NCI-H748 (cell line): Measurements from ENCODE around the gene SKP1.

Source experiments
- DNase-seq: peaks from one replicate; lab custom pipeline; 2025; ENCODE audit not compliant: unreplicated experiment; lab: John Stamatoyannopoulos, UW

SKP1 gene

DNA sequence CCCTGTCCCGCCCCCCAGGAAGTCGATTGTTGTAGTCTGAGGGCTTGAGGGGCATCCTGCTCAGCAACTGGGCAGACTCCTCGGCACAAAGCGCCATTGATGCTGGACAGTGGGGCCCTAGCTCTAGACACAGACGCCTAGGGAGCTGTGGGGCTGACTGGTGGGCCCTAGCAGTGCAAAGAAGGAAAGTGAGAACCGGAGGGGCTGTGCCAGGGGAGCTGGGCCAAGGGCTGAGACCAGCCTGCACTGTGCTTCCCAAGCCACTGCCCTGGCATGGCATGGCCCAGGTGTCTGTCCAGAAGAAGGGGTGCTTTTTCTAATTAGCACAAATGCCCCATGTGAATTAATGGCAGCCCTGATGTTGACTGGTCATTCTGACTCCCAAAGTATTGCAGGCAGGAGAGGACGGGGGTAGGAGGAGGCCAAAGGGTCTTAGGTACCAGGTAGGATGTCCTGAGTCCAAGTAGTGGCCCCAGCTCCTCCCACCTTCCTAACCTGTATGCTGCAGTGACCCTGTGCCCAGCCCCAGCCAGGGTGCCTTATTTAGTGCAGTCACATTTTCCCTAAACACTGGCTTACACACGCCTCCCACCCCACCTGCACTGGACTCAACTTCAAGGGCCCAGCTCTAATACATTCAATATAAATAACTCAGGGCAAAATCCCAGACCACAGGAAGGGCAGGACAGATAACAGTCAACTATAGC lies 46.4 kb downstream of the SKP1 start:
- DNase-seq = no peak

DNA sequence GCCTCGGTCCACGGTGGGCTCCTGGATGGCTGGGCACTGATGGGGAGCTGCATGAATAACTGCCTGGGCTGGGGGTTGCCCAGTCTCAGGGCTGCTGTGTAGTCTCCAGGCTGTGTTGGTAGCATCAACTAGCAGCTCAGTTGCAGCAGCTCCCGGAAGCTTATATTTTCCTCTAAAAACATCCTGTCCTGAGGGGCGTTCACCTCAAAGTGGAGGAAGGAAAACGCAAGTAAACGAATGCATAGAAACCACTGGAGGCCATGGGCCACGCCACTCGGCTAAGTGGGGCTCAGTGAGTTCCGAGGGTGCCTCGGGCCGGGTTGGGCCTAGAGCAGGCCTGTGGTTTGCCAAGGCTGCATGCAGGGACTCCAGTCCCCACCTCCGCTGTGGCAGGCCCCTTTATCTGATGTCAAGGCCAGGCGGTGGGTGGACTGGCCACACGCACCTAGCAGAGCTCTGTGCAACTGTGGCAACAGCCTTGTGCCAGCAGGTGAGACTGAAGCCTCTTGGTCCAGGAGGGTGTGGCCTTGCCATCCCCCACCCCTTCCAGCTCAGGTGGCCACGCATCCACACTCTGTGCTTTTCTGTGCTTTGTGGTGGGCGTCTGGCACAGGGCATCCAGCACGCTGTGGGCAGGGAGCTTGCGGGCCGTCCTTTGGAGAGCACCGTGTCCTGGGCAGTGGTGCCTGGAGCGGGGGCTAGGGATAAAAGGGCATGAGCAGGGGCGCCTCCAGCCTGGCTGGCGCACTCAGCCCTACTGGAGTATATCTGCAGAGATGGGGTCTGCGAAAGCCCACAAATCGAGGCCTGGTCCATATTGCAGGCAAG lies 47.1 kb downstream of the SKP1 start:
- DNase-seq = no peak

DNA sequence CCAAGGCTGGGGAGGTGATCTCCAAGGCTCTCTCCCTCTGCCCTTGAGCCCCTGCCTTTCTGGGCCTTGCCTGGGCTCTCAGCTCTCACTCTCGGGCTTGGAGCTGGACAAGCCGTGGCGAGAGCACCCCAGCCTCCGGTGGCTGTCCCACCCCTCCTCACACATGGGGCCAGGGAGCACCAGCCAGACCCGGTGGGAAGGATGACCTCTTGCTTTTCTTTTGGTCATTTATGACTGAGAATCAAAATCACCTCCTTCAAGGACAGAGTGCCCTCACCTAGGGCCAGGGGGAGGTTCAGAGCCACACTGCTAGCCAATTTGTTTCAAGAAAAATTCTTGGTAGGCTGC lies 48.1 kb downstream of the SKP1 start:
- no peak for DNase-seq

DNA sequence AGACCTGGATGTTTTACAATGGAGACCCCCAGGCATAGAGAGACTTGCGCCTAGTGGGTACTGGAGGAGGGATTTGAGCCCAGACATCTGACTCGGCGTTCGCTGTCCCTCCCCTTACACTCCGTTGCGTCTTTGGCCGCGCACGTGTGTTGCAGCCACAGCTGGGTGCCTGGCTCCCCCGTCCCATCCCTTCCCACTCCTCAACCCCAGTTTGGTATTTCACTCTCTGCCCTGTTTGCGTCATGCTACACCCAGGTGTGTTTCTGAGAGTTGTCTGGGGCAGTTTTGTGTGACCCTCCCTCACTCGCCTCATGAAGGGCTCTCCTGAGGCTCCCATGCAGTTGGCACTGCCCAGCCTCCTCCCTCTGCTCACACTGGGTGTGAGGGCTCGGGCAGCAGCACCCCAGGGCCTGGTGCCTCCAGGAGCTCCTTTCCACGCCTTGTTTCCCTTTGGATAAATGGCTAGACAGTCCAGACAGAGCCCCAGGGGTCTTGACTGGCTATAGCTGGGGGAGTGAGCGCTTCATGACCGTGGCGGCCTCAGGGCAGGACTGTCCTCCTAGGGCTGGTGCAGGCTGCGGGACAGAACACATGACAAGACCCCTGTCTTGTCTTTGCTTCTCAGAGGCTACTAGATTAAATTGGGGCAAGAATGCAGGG lies 48.6 kb downstream of the SKP1 start:
- DNase-seq = no peak

DNA sequence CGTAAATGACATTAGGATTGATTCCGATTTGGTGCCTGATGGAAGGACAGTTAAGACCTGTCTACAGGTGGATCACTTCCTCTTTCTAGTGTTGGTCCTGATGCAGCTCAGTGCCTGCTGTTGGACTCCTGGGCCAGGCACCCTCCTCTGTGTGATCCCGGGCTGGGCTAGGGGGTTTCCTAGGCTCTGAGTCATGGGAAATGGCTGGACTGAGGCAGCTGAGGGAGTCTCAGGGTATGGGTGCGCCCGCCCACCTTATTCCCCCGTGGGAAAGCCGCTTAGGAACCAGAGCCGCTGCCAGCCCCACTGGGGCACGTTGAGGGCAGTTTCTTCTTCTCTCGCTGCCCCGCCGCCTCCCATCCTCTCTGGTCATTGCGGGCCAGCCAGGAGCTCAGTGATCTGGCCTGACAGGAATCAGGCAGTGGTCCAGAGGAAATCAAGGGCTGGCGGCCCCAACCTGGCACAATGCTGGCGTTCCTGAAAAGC lies 49.3 kb downstream of the SKP1 start:
- no peak for DNase-seq

DNA sequence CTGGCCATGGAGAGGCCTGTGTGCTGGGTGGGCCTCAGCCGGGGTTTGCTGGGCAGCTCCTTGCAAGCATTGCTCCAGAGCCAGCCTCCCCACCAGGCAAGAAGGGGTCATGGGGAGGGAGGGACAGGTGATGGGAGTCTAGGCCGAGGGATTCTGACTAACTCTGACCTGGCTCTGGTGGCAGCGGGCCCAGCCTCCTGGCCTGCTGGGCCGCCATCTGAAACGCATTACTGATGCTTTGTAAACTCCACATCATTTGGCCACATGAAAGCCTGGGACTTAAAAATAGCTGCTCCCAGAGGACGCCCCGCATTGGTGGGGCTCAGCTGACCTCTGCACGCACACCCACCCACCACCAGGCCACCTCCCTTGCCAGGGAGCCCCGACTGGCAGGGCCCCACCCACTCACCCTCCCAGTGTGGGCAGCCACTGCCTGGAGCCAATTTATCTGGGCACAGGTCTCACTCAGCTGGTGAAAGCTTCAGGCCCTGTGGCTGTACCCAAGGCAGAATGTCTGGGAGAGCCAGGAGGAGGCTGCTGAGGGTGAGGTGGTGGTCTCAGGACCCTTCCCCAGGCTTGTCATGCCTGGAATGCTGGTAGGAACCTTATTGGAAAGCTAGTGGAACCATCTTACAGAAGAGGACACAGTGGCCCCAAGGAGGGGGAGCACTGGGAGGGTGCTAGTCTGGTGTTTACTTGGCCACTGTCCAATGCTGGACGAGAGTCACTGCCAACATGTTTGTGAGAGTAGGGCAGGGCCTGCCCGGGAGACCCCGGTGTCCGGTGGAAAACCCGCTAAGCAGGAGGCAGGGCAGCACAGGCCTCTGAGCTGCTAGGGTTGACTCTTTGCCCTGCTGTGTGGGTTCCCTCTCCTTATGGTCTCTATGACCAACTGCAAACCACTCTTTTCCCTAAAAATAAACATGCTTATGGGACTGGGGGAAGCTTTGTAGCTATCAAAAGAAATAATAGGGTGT lies 51.4 kb downstream of the SKP1 start:
- no peak for DNase-seq

DNA sequence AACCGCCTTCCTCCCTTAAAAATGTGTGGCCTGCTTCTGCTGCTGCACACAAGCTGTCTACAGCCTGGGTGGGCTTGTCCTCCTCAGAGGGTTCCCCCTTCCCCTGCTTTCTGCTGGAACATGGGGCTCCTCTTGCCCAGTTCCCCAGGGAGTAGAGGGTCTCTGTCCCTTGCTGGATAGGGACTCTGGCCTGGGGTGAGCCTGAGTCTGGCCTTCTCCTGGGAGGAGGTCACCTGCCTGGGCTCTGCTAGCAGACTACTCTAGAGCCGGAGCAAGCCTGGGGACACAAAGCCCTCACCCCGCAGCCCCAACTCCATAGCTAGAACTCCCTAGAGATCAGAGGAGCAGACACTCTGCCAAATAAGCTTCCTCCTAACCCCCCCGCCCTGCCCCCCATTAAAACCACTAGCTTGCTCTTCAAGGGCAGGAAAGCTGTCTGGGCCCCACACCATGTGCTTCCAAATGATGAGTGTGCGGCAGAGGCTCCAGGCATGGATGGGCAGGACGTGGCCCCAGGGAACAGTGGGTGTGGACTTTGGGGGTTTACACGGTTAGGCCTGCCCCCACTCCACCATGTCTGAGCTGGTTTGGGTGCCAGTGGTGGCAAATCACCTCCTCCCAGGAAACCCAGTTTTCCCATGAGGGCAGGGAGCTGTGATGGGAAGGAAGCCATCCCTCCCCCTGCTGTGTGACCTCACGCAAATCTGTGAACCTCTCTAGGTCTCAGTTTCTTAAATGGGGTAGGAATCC lies 52.3 kb downstream of the SKP1 start:
- no peak for DNase-seq

DNA sequence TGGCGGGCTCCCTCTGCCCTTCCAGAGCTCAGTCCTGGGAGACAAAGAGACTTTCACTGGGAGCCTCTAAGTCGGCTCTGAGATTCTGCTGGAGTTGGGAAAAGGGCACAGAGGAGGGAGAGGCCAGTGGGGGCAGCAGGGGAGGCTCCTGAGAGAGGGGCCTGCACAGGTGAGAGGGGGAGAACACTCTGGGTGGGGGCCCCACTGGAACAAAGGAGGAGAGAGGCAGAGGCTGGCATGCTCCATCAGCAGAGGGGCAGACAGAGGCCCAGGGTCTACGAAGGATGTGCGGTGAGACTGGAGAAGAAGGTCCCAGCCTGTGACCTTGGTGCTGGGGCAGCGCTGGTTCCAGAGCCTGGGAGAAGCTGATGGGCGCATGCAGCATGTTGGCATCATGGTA lies 53.4 kb downstream of the SKP1 start:
- no peak for DNase-seq

DNA sequence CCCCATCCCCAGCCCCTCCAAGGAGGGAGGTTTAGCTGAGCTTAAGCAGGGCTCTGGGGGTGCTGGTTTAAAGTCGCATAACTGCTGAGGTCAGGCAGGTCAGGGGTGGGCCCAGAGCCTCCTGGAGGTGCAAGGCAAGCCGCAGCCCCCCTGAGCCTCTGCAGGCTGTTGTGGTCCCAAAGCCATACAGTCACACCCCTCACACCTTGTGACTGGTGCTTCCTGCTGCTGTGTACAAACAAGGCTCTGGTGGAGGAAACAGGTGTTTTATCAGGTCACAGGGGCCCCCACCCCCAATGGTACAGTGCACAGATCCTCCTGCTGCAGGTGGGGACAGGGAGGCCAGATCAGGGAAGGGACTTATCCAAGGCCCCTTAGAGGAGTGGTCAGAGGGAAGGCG lies 54.2 kb downstream of the SKP1 start:
- no peak for DNase-seq

DNA sequence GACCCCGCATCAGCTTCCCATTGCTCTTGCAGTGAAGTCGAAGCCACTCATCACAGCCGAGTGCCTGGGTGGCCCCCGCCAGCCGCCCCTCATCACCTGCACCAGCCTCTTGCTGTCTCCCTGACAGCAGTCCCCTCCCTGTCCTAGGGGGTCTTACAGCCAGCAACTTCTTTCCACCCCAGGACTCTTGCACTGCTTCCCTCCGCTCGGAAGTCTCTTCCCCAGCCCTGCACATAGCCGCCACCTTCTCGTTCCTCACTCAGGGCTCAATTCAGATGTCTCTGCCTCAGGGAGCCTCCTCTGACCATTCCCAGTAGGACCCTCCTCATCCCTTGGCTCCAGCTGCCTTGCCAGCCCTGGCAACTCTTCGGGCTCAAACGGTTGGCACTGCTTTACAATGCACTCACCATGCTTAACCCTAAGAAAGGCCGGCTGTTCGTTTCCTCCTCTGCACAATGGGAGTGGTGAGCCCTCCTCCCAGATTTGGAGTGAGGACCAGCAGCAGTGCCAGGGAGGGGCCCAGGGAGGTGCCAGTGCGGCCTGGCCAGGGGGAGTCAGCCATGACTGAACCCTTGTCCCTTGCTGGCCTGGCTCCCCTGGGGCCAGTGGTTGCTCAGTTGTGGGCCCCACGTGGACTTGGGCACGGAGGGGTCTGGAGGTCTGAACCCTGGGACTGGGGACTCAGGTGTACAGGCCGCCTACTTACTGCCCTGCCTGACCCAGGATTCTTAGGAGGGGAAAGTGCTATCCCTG lies 56.2 kb downstream of the SKP1 start:
- DNase-seq = no peak

DNA sequence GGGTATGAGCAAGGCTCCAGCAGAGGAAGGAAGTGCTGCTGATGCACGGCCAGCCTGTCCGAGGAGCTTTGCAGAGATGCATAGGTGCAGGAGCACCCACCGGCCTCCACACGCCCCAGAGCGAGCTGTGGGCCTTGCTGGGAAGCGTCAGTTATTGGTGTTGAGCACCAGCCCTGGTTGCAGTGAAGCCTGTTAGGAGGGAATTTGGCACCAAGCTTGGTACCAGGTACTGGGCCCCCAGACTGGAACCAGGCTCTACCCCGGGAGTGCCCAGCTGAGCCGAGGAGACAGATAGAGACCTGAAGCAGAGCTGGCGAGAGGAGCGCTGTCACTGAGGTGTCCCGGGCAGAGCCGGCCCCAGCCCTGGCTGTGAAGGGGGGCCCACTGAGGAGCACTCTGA lies 57.0 kb downstream of the SKP1 start:
- DNase-seq = no peak

DNA sequence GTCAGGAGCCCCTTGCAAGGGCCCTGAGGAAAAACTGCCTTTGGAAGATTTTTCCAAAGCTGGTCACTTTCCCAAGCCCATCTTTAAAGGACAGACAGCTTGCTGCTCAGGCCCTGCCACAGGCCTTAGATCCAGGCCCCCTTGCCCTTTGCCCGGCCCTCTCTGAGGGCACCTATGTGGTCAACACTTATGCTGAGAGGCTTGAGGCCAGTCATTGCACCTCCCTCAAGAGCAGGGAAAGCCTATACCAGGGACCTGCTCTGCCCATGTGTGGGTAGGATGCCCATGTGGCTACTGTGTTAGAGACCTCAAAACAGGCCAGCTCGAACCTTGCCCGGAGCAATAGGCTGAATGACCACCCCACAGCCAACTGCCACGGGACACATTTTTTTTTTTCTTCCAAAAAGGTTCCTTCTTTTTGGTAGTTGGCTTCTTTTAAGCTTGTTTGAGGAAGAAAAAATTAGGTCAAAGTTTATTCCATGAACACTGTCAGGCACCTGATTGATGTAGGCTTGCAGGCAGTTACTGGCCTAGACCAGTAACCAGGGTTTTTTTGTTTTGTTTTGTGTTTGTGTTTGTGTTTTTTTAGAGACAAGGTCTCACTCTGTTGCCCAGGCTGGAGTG lies 58.4 kb downstream of the SKP1 start:
- DNase-seq = no peak

DNA sequence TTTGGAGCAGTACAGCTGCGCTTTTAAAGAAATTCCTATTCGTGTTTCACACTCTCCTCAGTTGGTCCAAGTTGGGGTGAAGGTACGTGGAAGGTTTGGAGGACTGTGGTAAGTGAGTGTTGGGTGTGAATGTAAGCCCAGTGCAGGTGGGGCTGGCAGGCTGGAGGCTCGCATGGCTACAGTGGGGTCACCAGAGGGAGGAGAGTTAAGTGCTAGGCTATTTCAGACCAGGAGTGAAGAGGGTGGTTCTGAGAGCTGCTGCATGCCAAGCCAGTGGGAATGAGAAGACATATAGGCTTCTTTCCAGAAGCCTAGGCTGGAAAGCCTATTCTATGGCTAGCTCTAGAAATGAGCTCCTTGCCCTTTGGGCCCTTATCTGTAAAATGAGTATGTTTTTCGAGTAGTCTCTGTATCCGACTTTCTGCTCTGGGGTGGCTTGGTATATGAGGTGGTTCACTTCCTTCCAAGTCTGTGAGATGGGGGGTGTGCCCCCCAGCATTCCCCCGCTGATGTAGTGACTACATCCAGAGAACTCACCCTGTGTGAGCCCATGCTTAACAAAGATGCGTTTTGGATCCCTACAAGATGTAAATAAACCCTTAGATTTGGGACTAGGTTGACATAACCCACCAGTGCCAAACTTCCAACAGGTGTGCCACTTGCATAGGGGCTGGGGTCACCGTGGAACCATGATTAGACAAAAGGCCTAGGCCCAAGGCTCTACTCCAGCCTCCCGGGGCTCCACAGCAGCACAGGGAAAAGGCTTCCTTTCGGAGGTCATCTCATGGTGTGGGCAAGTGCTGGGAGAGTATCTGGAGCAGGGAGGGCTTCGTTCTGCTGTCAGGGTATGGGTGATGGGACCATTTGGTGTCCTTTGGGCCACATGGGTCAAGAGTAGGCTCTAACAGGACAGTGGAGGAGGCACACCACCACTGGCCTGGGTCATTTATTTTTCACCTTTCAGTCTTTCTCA lies 59.7 kb downstream of the SKP1 start:
- DNase-seq = no peak

DNA sequence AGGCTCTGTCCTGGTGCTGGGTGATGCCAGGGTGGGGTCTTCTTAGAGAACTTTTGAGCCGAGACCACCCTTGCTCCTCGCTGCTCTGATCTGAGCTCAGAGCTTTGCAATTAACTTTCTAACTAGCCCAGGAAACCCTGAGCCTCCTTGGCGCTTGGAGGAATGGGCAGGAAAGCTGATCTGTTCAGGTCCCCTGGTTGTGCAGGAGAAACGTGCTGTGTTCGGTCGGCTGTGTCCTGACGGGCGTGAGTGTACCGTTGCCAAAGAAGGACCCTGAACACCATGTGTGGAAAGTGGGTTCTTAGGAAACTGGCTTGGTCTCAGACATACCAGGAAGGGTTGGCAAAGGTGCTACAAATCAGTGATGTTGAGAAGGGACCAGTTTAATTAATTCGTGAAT lies 60.5 kb downstream of the SKP1 start:
- no peak for DNase-seq

DNA sequence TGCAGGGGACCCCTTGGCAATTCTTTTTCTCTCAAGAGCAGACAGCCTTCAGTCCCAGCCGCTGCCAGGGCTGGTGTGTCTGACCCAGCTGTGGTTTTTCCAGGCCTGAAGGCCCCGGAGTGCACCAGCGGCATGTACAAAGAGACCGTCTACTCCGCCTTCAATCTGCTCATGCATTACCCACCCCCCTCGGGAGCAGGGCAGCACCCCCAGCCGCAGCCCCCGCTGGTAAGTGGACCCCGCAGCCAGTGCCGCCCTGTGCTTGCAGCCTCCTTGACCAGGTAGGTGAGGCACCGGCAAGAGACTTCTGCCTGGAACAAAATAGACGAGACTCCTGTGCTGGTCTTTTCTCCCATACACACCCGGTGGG lies 61.0 kb downstream of the SKP1 start:
- peak; percentile 41 for DNase-seq

DNA sequence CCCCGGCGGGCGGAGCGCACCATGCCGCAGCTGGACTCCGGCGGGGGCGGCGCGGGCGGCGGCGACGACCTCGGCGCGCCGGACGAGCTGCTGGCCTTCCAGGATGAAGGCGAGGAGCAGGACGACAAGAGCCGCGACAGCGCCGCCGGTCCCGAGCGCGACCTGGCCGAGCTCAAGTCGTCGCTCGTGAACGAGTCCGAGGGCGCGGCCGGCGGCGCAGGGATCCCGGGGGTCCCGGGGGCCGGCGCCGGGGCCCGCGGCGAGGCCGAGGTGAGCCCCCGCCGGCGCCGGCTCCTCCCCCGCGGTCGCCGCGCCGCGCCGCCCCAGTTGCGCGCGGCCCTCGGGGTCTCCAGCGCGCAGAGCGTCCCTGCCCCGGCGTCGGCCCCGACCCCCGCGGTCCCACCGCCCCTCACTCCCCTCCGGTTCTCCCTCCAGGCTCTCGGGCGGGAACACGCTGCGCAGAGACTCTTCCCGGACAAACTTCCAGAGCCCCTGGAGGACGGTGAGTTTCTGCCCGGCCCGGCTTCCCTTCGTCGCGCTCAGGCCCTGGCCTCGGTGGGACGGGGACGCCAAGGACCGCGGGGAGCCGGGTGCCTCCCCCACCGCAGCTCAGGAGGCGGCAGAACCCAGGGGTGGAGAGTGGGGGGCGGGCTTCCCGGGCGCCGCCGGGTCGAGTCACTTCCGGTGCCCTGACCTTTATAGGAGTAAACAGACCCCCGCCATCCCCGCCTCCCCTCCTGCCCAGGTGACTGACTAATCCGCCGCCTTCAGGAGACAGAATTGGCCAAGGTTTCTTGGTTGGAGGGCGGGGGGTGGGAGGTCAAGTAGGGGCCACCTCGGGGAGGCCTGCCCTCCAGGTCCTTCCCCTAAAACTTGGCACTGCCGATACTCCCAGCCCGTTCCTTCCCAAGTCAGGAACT lies 61.6 kb downstream of the SKP1 start:
- peak; percentile 59 for DNase-seq
